Ovary (tissue), 9 donors: ENCODE data around the gene PARD3. TPM values are rescaled to one million over a fixed set of nuclear protein-coding genes. Genes with fewer than 3 reads are reported as not detected.

Source experiments
- DNase-seq, 5 donors: peaks; one replicate each; pipeline ENCODE4 v3.0.0-alpha.2; 2019 to 2020
- H3K27ac ChIP-seq, 2 donors: fragments of 200-600 bp; one replicate each; pipeline versions ENCODE4 v1.5.1 to v1.8.0; 2019 to 2022
- H3K27me3 ChIP-seq: fragments of 200-600 bp; one replicate; pipeline ENCODE4 v1.8.0; 2022
- H3K36me3 ChIP-seq: fragments of 200-600 bp; sonication (generic); one replicate; pipeline ENCODE4 v1.5.1; 2019
- H3K4me1 ChIP-seq: one replicate; pipeline ENCODE4 v1.8.1; 2013; ENCODE audit warnings: mild to moderate bottlenecking, moderate library complexity; ENCODE audit not compliant: insufficient read depth
- H3K4me3 ChIP-seq: fragments of 200-600 bp; sonication (generic); one replicate; pipeline ENCODE4 v1.5.1; 2017
- H3K9me3 ChIP-seq, 2 donors: fragments of 200-600 bp in 1 of 2; sonication (generic) in 1 of 2; one replicate each; pipeline versions ENCODE4 v1.5.1 to v1.8.1; 2013 to 2019; ENCODE audit warnings: mild to moderate bottlenecking in 1 of 2, moderate library complexity in 1 of 2
- CTCF ChIP-seq, 3 donors: fragments of 450-650 bp in 2 of 3; fragments of 200-600 bp in 1 of 3; IDR thresholded peaks; one replicate each; pipeline versions ENCODE4 v1.5.1 to v1.8.0; 2016 to 2022; ENCODE audit warnings: antibody characterized with exemption in 3 of 3, mild to moderate bottlenecking in 1 of 3
- EP300 ChIP-seq: sonication (generic); formaldehyde crosslinking; IDR thresholded peaks from one replicate; pipeline ENCODE4 v1.6.1; 2017; ENCODE audit warnings: antibody characterized with exemption
- POLR2A ChIP-seq: fragments of 450-650 bp; IDR thresholded peaks from one replicate; pipeline ENCODE4 v1.6.1; 2017; ENCODE audit warnings: antibody characterized with exemption, mild to moderate bottlenecking, moderate library complexity
- WGBS, 3 donors: extraction: QIAGEN DNeasy Blood & Tissue Kit in 1 of 3; methylation state at CpG; one replicate each; pipeline versions ENCODE4 v1.1.5 to v1.1.7; 2013 to 2017; 5-methylcytosine and 5-hydroxymethylcytosine counted together
- intact Hi-C, 4 donors: fragments of 100-400 bp; cut with DNase I; formaldehyde crosslinking; loops; one replicate each; pipeline versions ENCODE4 v1.11.0 to v1.15.1; 2022 to 2023
- polyA plus RNA-seq, 2 donors: library from polyadenylated mRNA; stranded (reverse); fragments of 200-250 nt in 1 of 2; fragments of 350-450 nt in 1 of 2; fragmentation: Illumina TruSeq in 1 of 2; extraction: RNeasy Lipid Tissue Mini Kit (QIAGEN cat#74804) in 1 of 2; gene quantifications; one replicate each; pipeline ENCODE4 v1.2.3, GENCODE V29; 2013 to 2014
- total RNA-seq, 7 donors: library from RNA; depleted of rRNA in 2 of 7; stranded (reverse); fragments of >200 nt in 2 of 7; fragmentation: NEBNext Ultra II Directional in 3 of 7; extraction: Animal tissue kit (Norgen Biotek cat#: 25700) in 3 of 7; gene quantifications; one replicate each; pipeline versions ENCODE4 v1.1.0 to v1.2.4, GENCODE V29; 2016 to 2023
- donor health status: DM: no; HTN: no; CAD: no; lungs with moderate emphysema.
- donor health status: DM: no; HTN: no; CAD: no.
- donor health status: Bipolar disorder and iron deficiency.
- donor health status: DM: yes; HTN: yes; CAD: no.
- donor health status: DM: no; HTN: no; CAD: no.
- donor health status: DM: yes; HTN: yes; CAD: no.

Gene PARD3
- total and polyA plus RNA-seq, 9 donors, result 31.8 to 92.3 (median 67.1) TPM

GRCh38 chr10:34314457-34314856 lies 500.6 kb downstream of the PARD3 start:
- Histone ChIP-seq H3K4me3 (no peak overlapping the region), H3K27me3 (no peaks in the 10 kb centered on the region), H3K27ac (no peak overlapping the region), H3K4me1 (peaks cover under 1% of the 10 kb centered on the region), H3K9me3 (no peaks in the 10 kb centered on the region), H3K36me3 (no peaks in the 10 kb centered on the region)
- DNase-seq, result no peak
- TF ChIP-seq CTCF (IDR thresholded peaks at IDR 0.05) (no peak), POLR2A (no peak), EP300 (no peak)
- 97 to 99% (median 98%) methylated on average over 5 of the region's 5 CpGs for WGBS, 3 donors
- intact Hi-C loops, result no loop called here

- Histone ChIP-seq H3K9me3 (no peaks in the 10 kb centered on the region), H3K4me3 (no peak overlapping the region), H3K27me3 (no peaks in the 10 kb centered on the region), H3K27ac (no peak overlapping the region), H3K36me3 (no peaks in the 10 kb centered on the region), H3K4me1 (no peaks in the 10 kb centered on the region)
- TF ChIP-seq CTCF (IDR thresholded peaks at IDR 0.05), result no peak
- TF ChIP-seq POLR2A, result no peak
- TF ChIP-seq EP300, result no peak
- WGBS, 3 donors, result 72 to 83% (median 83%) methylated on average over 3 of the region's 3 CpGs
- DNase-seq, result no peak
- intact Hi-C loops, result no loop called here
These were observed 501.2 kb downstream of the PARD3 start for GRCh38 chr10:34313888-34314287.

- no peaks in the 10 kb centered on the region for H3K9me3 ChIP-seq
- TF ChIP-seq CTCF (IDR thresholded peaks at IDR 0.05) (no peak), EP300 (no peak), POLR2A (no peak)
- no peak overlapping the region for H3K4me3 ChIP-seq
- DNase-seq, result no peak
- 94 to 100% (median 99%) methylated on average over 1 of the region's 1 CpG for WGBS, 3 donors
- H3K4me1 ChIP-seq, result no peaks in the 10 kb centered on the region
- intact Hi-C loops, result no loop called here
- no peaks in the 10 kb centered on the region for H3K27me3 ChIP-seq
- no peaks in the 10 kb centered on the region for H3K36me3 ChIP-seq
- H3K27ac ChIP-seq, result no peak overlapping the region
These were observed 501.7 kb downstream of the PARD3 start for GRCh38 chr10:34313353-34313752.

DNA sequence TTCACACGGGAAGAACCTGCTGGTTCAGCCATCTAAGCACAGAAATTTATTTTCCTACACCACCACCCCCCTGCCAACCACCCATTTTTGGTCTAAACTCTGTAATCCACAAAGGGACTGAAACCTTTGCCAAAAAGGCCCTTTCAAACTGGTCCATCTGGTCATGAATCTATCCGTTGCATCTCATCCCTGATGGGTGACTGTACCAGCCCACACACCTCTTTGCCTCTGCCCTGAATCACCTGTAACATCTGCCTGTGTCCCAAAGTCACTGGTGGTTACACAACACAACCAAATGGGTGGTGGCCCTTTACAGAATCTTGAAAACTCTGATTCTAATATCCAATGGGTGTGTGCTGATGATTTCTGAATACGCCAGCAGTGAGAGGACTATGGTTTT lies 503.4 kb downstream of the PARD3 start:
- Histone ChIP-seq H3K4me3 (no peak overlapping the region), H3K9me3 (no peaks in the 10 kb centered on the region), H3K4me1 (no peaks in the 10 kb centered on the region), H3K27ac (no peak overlapping the region), H3K36me3 (no peaks in the 10 kb centered on the region), H3K27me3 (no peaks in the 10 kb centered on the region)
- intact Hi-C loops, result no loop called here
- DNase-seq, result no peak
- WGBS, 3 donors, result 97 to 99% (median 98%) methylated on average over 3 of the region's 3 CpGs
- TF ChIP-seq CTCF (IDR thresholded peaks at IDR 0.05) (no peak), POLR2A (no peak), EP300 (no peak)

- 97 to 99% (median 98%) methylated on average over 4 of the region's 4 CpGs for WGBS, 3 donors
- H3K4me1 ChIP-seq, result no peaks in the 10 kb centered on the region
- intact Hi-C loops, result no loop called here
- no peaks in the 10 kb centered on the region for H3K36me3 ChIP-seq
- DNase-seq, result no peak
- H3K27me3 ChIP-seq, result no peaks in the 10 kb centered on the region
- H3K9me3 ChIP-seq, result no peaks in the 10 kb centered on the region
- no peak overlapping the region for H3K4me3 ChIP-seq
- no peak for TF ChIP-seq EP300
- no peak for TF ChIP-seq POLR2A
- no peak for TF ChIP-seq CTCF (IDR thresholded peaks at IDR 0.05)
- H3K27ac ChIP-seq, result no peak overlapping the region
These were observed 504.9 kb downstream of the PARD3 start for GRCh38 chr10:34310234-34310633.
